ENCODE results near the gene AACS. TPM values are rescaled to one million over a fixed set of nuclear protein-coding genes. Genes with fewer than 3 reads are reported as not detected.

The AACS gene
- polyA plus RNA-seq, 2 donors, result 24.3 to 26.9 TPM

DNA sequence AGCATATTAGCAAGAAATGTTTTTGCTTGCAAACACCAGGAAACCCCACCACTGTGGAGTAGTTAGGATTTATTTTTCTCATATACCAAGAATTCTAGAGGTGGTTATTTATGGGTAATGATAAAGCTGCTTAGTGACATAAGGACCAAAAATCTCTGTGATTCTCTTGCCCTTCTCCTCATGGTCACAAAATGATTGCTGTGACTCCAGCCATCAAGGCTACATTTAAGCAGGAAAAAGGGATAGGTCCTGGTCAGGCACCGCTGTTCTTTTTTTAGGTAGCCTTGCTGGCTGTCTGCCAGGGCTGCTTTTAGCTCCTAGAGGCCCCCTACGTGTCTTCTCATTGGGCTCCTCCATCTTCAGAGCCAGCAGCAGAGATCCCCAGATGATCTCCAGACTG, 104.2 kb downstream of the AACS start:
- Histone ChIP-seq H3K27me3 (ENCODE audit: control insufficient read depth in 1 of 2, insufficient read depth in 2 of 2, low read length in 2 of 2) (no peaks in the 10 kb centered on the region), H3K4me1 (ENCODE audit: control insufficient read depth in 2 of 2, insufficient read depth in 2 of 2, low read length in 1 of 2) (peaks cover 0 to 3% of the 10 kb centered on the region in 2 donors), H3K36me3 (ENCODE audit: control insufficient read depth in 2 of 2, insufficient read depth in 2 of 2, low read length in 1 of 2) (no peaks in the 10 kb centered on the region), H3K4me3 (ENCODE audit: low read depth in 1 of 2, low read length in 2 of 2) (no peak overlapping the region), H3K27ac (ENCODE audit: low read depth in 2 of 2, low read length in 1 of 2) (no peak overlapping the region), H3K9me3 (ENCODE audit: control insufficient read depth in 2 of 2, insufficient read depth in 1 of 2, low read depth in 1 of 2, low read length in 1 of 2) (peaks cover 0 to 3% of the 10 kb centered on the region in 2 donors)
- 61 to 62% methylated on average over 2 of the region's 2 CpGs for WGBS, 2 donors

GRCh38 chr12:125169870-125170269, 104.6 kb downstream of the AACS start:
- no peaks in the 10 kb centered on the region for H3K36me3 ChIP-seq (ENCODE audit: control insufficient read depth in 2 of 2, insufficient read depth in 2 of 2, low read length in 1 of 2)
- H3K27ac ChIP-seq (ENCODE audit: low read depth in 2 of 2, low read length in 1 of 2), result no peak overlapping the region
- H3K9me3 ChIP-seq (ENCODE audit: control insufficient read depth in 2 of 2, insufficient read depth in 1 of 2, low read depth in 1 of 2, low read length in 1 of 2), result peaks cover 0 to 3% of the 10 kb centered on the region in 2 donors
- H3K27me3 ChIP-seq (ENCODE audit: control insufficient read depth in 1 of 2, insufficient read depth in 2 of 2, low read length in 2 of 2), result no peaks in the 10 kb centered on the region
- H3K4me1 ChIP-seq (ENCODE audit: control insufficient read depth in 2 of 2, insufficient read depth in 2 of 2, low read length in 1 of 2), result peaks cover 0 to 3% of the 10 kb centered on the region in 2 donors
- WGBS, 2 donors, result 75 to 86% methylated on average over 8 of the region's 8 CpGs
- H3K4me3 ChIP-seq (ENCODE audit: low read depth in 1 of 2, low read length in 2 of 2), result no peak overlapping the region

GRCh38 chr12:125171267-125171666, 106.0 kb downstream of the AACS start:
- Histone ChIP-seq H3K36me3 (ENCODE audit: control insufficient read depth in 2 of 2, insufficient read depth in 2 of 2, low read length in 1 of 2) (no peaks in the 10 kb centered on the region), H3K4me3 (ENCODE audit: low read depth in 1 of 2, low read length in 2 of 2) (no peak overlapping the region), H3K27me3 (ENCODE audit: control insufficient read depth in 1 of 2, insufficient read depth in 2 of 2, low read length in 2 of 2) (no peaks in the 10 kb centered on the region), H3K4me1 (ENCODE audit: control insufficient read depth in 2 of 2, insufficient read depth in 2 of 2, low read length in 1 of 2) (peaks cover 0 to 3% of the 10 kb centered on the region in 2 donors), H3K27ac (ENCODE audit: low read depth in 2 of 2, low read length in 1 of 2) (no peak overlapping the region), H3K9me3 (ENCODE audit: control insufficient read depth in 2 of 2, insufficient read depth in 1 of 2, low read depth in 1 of 2, low read length in 1 of 2) (peaks cover 0 to 2% of the 10 kb centered on the region in 2 donors)
- WGBS, 2 donors, result 53 to 68% methylated on average over 3 of the region's 3 CpGs

DNA sequence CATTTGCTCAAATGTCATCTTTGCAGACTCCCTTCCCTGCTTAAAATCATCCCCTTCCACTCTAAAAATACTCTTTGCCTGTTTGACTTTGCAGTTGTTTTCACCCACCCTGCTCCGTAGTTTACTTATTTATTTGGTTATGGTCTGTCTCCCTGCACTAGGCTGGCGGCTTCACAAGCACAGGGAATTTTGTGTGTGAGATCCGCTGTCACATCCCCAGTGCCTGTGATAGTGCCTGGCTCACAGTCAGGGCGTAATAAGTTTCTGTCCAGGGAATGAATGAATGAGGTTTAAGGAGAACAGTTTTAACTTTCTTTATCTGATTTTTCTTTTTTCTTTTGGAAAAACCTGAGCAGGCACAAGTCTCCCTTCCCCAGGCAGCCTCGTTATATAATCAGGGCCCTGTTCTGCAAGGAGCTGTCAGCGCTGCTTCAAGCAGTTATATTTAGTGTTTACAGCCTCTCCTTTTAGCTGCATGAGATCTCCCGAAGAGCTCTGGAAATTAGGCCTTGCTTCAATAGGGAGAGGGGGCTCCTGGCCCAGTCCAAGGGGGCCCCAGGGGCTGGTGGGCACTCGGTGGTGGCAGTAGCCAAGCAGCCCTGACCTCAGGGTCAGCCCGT, 107.1 kb downstream of the AACS start:
- Histone ChIP-seq H3K4me1 (ENCODE audit: control insufficient read depth in 2 of 2, insufficient read depth in 2 of 2, low read length in 1 of 2) (peaks cover 0 to 3% of the 10 kb centered on the region in 2 donors), H3K36me3 (ENCODE audit: control insufficient read depth in 2 of 2, insufficient read depth in 2 of 2, low read length in 1 of 2) (no peaks in the 10 kb centered on the region), H3K27me3 (ENCODE audit: control insufficient read depth in 1 of 2, insufficient read depth in 2 of 2, low read length in 2 of 2) (no peaks in the 10 kb centered on the region), H3K4me3 (ENCODE audit: low read depth in 1 of 2, low read length in 2 of 2) (no peak overlapping the region), H3K27ac (ENCODE audit: low read depth in 2 of 2, low read length in 1 of 2) (no peak overlapping the region), H3K9me3 (ENCODE audit: control insufficient read depth in 2 of 2, insufficient read depth in 1 of 2, low read depth in 1 of 2, low read length in 1 of 2) (peaks cover 0 to 2% of the 10 kb centered on the region in 2 donors)
- WGBS, 2 donors, result 76 to 78% methylated on average over 9 of the region's 9 CpGs

DNA sequence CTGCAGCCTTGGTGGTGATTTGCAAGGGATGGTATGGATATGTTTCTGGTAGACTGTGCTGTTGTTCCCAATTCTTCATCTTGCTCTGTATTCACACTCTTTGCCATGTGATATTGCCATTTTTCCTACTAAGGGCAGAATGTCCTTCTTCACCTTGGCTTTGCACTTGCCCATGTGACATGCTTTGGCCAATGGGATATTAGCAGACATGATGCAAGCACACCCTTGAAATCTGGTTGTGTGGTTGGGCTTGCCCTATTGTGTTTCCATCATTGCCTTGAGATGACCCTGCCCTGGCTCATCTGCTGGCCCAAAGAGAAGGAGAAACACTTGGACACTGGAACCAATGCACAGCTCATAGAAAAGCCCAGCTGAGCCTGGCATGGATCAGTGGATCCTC, 110.3 kb downstream of the AACS start:
- H3K4me3 ChIP-seq (ENCODE audit: low read depth in 1 of 2, low read length in 2 of 2), result no peak overlapping the region
- H3K36me3 ChIP-seq (ENCODE audit: control insufficient read depth in 2 of 2, insufficient read depth in 2 of 2, low read length in 1 of 2), result no peaks in the 10 kb centered on the region
- H3K9me3 ChIP-seq (ENCODE audit: control insufficient read depth in 2 of 2, insufficient read depth in 1 of 2, low read depth in 1 of 2, low read length in 1 of 2), result peaks cover 0 to 2% of the 10 kb centered on the region in 2 donors
- H3K4me1 ChIP-seq (ENCODE audit: control insufficient read depth in 2 of 2, insufficient read depth in 2 of 2, low read length in 1 of 2), result peaks cover 0 to 3% of the 10 kb centered on the region in 2 donors
- H3K27ac ChIP-seq (ENCODE audit: low read depth in 2 of 2, low read length in 1 of 2), result no peak overlapping the region
- no peaks in the 10 kb centered on the region for H3K27me3 ChIP-seq (ENCODE audit: control insufficient read depth in 1 of 2, insufficient read depth in 2 of 2, low read length in 2 of 2)

- peaks cover under 1 to 3% of the 10 kb centered on the region in 2 donors for H3K4me1 ChIP-seq (ENCODE audit: control insufficient read depth in 2 of 2, insufficient read depth in 2 of 2, low read length in 1 of 2)
- no peak overlapping the region for H3K27ac ChIP-seq (ENCODE audit: low read depth in 2 of 2, low read length in 1 of 2)
- H3K4me3 ChIP-seq (ENCODE audit: low read depth in 1 of 2, low read length in 2 of 2), result no peak overlapping the region
- 60 to 66% methylated on average over 2 of the region's 2 CpGs for WGBS, 2 donors
- H3K27me3 ChIP-seq (ENCODE audit: control insufficient read depth in 1 of 2, insufficient read depth in 2 of 2, low read length in 2 of 2), result no peaks in the 10 kb centered on the region
- H3K36me3 ChIP-seq (ENCODE audit: control insufficient read depth in 2 of 2, insufficient read depth in 2 of 2, low read length in 1 of 2), result no peaks in the 10 kb centered on the region
- peaks cover 0 to 5% of the 10 kb centered on the region in 2 donors for H3K9me3 ChIP-seq (ENCODE audit: control insufficient read depth in 2 of 2, insufficient read depth in 1 of 2, low read depth in 1 of 2, low read length in 1 of 2)
These were observed 113.0 kb downstream of the AACS start for GRCh38 chr12:125178222-125178621.

DNA sequence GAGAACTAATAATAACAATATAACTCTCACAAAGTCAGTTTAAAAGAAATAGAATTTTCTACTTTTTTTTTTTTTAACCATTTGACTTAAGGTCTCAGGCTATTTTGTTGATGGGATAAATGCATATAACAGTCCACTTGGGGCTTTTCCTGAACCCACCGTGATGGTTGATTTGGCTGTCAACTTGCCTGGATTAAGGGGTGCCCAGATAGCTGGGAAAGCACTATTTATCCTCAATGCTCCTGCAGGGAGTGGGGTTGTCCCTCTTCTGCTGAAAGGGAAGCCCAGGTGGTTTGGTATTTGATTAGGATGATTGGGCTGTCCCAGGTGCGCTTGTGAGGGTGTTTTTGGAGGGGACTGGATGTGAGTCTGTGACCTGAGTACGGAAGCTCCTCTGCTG, 114.9 kb downstream of the AACS start:
- Histone ChIP-seq H3K4me3 (ENCODE audit: low read depth in 1 of 2, low read length in 2 of 2) (no peak overlapping the region), H3K27ac (ENCODE audit: low read depth in 2 of 2, low read length in 1 of 2) (no peak overlapping the region), H3K9me3 (ENCODE audit: control insufficient read depth in 2 of 2, insufficient read depth in 1 of 2, low read depth in 1 of 2, low read length in 1 of 2) (peaks cover 0 to 5% of the 10 kb centered on the region in 2 donors), H3K4me1 (ENCODE audit: control insufficient read depth in 2 of 2, insufficient read depth in 2 of 2, low read length in 1 of 2) (peaks cover 0 to 2% of the 10 kb centered on the region in 2 donors), H3K36me3 (ENCODE audit: control insufficient read depth in 2 of 2, insufficient read depth in 2 of 2, low read length in 1 of 2) (no peaks in the 10 kb centered on the region), H3K27me3 (ENCODE audit: control insufficient read depth in 1 of 2, insufficient read depth in 2 of 2, low read length in 2 of 2) (no peaks in the 10 kb centered on the region)
- WGBS, 2 donors, result 81 to 85% methylated on average over 3 of the region's 3 CpGs

- WGBS, 2 donors, result 77 to 81% methylated on average over 1 of the region's 1 CpG
- H3K4me1 ChIP-seq (ENCODE audit: control insufficient read depth in 2 of 2, insufficient read depth in 2 of 2, low read length in 1 of 2), result peaks cover 2 to 5% of the 10 kb centered on the region in 2 donors
These were observed 115.9 kb downstream of the AACS start for GRCh38 chr12:125181107-125181506.

DNA sequence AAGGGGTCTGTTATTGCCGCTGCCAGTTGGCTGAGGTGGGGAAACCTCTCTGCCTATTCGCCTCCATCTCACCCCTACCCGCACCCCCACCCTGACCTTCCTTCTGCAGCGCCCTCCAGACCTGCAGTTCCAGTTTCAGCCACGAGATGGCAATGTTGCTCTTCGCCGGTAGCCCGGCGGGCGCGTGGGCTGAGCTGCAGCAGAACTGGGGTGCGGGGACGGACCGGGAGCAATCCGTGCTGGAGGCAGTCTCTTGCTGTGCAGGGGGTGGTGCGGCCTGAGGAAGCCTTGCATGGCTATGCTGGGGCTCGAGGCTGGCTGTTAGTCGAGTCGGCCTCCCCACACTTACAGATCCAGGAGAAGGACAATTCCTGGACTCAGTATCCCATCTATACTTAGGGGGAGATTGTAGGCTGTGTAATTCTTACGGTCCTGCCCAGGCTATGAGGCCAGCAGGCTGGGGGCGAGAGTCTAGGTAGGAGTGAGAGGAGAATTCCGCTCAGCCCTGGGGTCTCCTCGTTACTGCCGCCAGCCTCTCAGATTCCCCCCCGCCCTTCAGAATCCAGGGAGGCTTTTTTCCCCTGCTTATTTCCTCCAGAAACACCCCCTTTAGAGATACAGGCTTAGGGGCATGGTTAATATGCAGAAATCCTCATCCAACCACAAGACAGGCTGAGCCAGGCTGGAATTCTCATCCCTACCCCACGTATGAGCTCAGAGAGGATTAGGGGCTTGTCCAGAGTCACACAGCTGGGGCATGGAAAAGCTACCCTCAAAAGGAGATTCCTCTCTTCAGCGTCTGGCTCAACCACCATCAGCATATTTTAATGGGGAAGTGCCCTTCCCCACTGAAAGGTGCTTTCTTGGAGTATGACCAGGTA, 118.2 kb downstream of the AACS start:
- peaks cover 0 to 3% of the 10 kb centered on the region in 2 donors for H3K9me3 ChIP-seq (ENCODE audit: control insufficient read depth in 2 of 2, insufficient read depth in 1 of 2, low read depth in 1 of 2, low read length in 1 of 2)
- no peaks in the 10 kb centered on the region for H3K36me3 ChIP-seq (ENCODE audit: control insufficient read depth in 2 of 2, insufficient read depth in 2 of 2, low read length in 1 of 2)
- peaks cover 4 to 7% of the 10 kb centered on the region in 2 donors for H3K27me3 ChIP-seq (ENCODE audit: control insufficient read depth in 1 of 2, insufficient read depth in 2 of 2, low read length in 2 of 2)
- peaks cover 2 to 11% of the 10 kb centered on the region in 2 donors for H3K4me1 ChIP-seq (ENCODE audit: control insufficient read depth in 2 of 2, insufficient read depth in 2 of 2, low read length in 1 of 2)
- no peak overlapping the region for H3K27ac ChIP-seq (ENCODE audit: low read depth in 2 of 2, low read length in 1 of 2)
- no peak overlapping the region for H3K4me3 ChIP-seq (ENCODE audit: low read depth in 1 of 2, low read length in 2 of 2)
- 7 to 8% methylated on average over 27 of the region's 27 CpGs for WGBS, 2 donors

More at GRCh38 chr12:125181107-125181506, 115.9 kb downstream of the AACS start:
- Histone ChIP-seq H3K4me3 (ENCODE audit: low read depth in 1 of 2, low read length in 2 of 2) (no peak overlapping the region), H3K36me3 (ENCODE audit: control insufficient read depth in 2 of 2, insufficient read depth in 2 of 2, low read length in 1 of 2) (no peaks in the 10 kb centered on the region), H3K9me3 (ENCODE audit: control insufficient read depth in 2 of 2, insufficient read depth in 1 of 2, low read depth in 1 of 2, low read length in 1 of 2) (peaks cover 0 to 3% of the 10 kb centered on the region in 2 donors), H3K27me3 (ENCODE audit: control insufficient read depth in 1 of 2, insufficient read depth in 2 of 2, low read length in 2 of 2) (no peaks in the 10 kb centered on the region), H3K27ac (ENCODE audit: low read depth in 2 of 2, low read length in 1 of 2) (no peak overlapping the region)

Data from esophagus (tissue), 2 donors.